ENCODE measurements around the gene EFHC1.

Gene EFHC1

DNA sequence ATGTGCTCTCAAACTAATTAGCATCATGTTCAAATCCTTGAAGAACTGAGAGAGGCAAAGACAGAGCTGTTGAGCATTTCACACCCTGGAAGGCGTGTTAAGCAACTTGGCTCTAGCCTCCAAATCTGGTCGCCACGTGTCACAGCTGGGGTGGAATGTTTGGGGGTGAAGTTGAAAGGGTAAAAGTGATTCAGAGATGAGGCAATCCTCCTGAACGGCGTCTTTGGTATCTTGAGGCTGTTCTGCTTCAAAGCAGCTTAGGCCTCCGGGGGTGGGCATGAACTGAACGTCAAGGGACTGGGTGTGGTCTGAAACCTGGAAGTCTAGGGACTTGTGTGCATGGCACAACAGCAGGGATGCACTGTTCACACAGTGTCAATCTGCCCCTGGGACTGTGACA lies 94.4 kb downstream of the EFHC1 start:
- TF ChIP-seq TCF4 (CRISPR knock-in tag; IDR thresholded peaks at IDR 0.05; ENCODE audit: borderline replicate concordance) (no peak), ESRRG (CRISPR knock-in tag; IDR thresholded peaks at IDR 0.05) (no peak), ZNF8 (CRISPR knock-in tag; IDR thresholded peaks at IDR 0.05) (no peak)
- TF ChIP-seq, protein P1, sequence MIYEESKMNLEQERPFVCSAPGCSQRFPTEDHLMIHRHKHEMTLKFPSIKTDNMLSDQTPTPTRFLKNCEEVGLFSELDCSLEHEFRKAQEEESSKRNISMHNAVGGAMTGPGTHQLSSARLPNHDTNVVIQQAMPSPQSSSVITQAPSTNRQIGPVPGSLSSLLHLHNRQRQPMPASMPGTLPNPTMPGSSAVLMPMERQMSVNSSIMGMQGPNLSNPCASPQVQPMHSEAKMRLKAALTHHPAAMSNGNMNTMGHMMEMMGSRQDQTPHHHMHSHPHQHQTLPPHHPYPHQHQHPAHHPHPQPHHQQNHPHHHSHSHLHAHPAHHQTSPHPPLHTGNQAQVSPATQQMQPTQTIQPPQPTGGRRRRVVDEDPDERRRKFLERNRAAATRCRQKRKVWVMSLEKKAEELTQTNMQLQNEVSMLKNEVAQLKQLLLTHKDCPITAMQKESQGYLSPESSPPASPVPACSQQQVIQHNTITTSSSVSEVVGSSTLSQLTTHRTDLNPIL (CRISPR knock-in tag; IDR thresholded peaks at IDR 0.05; ENCODE audit: low read depth): no peak
- ATAC-seq: no peak

DNA sequence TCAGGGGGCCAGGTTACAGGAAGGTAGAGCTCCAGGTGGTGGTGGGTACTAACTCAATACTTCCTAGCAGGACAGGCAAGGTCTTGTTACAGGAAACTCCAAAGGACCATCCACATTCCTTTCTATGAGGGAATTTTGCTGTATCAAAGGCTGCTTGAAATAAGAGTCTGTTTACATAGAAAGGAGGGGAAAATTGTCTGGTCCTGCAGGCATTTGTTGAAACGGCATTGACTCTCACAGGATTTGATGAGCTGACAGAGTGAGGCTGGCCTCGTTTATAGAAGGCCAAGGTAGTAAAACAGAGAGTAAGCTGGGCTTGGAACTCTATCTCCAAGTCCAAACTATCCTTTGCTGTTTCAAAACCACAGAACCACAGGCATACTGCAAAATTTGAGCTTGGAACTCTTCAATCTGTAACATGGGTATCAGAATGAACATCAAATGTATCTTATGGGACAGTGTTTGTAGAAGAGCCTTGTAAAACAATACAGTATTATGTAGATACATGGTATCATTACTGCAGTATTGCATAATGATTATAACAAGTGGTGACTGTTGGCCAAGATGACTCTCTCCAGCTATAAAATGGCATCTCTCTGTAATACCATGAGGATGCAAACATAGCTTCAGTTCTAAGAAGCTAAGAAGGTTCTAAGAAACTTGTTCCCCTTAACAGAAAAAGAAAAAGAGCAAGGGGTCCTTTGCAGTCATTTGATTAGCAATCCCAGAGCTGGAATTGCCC lies 95.2 kb downstream of the EFHC1 start:
- ATAC-seq: no peak
- TF ChIP-seq ZFP30 (CRISPR knock-in tag; IDR thresholded peaks at IDR 0.05) (no peak), ZFP3 (CRISPR knock-in tag; IDR thresholded peaks at IDR 0.05) (no peak), TCF4 (CRISPR knock-in tag; IDR thresholded peaks at IDR 0.05; ENCODE audit: borderline replicate concordance) (no peak), PPARA (CRISPR knock-in tag; IDR thresholded peaks at IDR 0.05; ENCODE audit: borderline replicate concordance) (no peak), ZNF565 (CRISPR knock-in tag; conservative IDR thresholded peaks at IDR 0.05; ENCODE audit: low read depth) (no peak), RARB (CRISPR knock-in tag; IDR thresholded peaks at IDR 0.05) (no peak), ISL1 (CRISPR knock-in tag; IDR thresholded peaks at IDR 0.05) (no peak), OSR1 (CRISPR knock-in tag; IDR thresholded peaks at IDR 0.05) (no peak), ZNF70 (CRISPR knock-in tag; IDR thresholded peaks at IDR 0.05) (no peak), ARNTL (CRISPR knock-in tag; IDR thresholded peaks at IDR 0.05; ENCODE audit: borderline replicate concordance, low read depth) (no peak), GLIS3 (CRISPR knock-in tag; IDR thresholded peaks at IDR 0.05) (no peak)
- TF ChIP-seq, protein P2, sequence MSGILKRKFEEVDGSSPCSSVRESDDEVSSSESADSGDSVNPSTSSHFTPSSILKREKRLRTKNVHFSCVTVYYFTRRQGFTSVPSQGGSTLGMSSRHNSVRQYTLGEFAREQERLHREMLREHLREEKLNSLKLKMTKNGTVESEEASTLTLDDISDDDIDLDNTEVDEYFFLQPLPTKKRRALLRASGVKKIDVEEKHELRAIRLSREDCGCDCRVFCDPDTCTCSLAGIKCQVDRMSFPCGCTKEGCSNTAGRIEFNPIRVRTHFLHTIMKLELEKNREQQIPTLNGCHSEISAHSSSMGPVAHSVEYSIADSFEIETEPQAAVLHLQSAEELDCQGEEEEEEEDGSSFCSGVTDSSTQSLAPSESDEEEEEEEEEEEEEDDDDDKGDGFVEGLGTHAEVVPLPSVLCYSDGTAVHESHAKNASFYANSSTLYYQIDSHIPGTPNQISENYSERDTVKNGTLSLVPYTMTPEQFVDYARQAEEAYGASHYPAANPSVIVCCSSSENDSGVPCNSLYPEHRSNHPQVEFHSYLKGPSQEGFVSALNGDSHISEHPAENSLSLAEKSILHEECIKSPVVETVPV (CRISPR knock-in tag; IDR thresholded peaks at IDR 0.05): no peak
- TF ChIP-seq, protein P1 (CRISPR knock-in tag; IDR thresholded peaks at IDR 0.05; ENCODE audit: low read depth): no peak
- TF ChIP-seq, protein P3, sequence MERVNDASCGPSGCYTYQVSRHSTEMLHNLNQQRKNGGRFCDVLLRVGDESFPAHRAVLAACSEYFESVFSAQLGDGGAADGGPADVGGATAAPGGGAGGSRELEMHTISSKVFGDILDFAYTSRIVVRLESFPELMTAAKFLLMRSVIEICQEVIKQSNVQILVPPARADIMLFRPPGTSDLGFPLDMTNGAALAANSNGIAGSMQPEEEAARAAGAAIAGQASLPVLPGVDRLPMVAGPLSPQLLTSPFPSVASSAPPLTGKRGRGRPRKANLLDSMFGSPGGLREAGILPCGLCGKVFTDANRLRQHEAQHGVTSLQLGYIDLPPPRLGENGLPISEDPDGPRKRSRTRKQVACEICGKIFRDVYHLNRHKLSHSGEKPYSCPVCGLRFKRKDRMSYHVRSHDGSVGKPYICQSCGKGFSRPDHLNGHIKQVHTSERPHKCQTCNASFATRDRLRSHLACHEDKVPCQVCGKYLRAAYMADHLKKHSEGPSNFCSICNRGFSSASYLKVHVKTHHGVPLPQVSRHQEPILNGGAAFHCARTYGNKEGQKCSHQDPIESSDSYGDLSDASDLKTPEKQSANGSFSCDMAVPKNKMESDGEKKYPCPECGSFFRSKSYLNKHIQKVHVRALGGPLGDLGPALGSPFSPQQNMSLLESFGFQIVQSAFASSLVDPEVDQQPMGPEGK (CRISPR knock-in tag; IDR thresholded peaks at IDR 0.05; ENCODE audit: borderline replicate concordance): no peak

DNA sequence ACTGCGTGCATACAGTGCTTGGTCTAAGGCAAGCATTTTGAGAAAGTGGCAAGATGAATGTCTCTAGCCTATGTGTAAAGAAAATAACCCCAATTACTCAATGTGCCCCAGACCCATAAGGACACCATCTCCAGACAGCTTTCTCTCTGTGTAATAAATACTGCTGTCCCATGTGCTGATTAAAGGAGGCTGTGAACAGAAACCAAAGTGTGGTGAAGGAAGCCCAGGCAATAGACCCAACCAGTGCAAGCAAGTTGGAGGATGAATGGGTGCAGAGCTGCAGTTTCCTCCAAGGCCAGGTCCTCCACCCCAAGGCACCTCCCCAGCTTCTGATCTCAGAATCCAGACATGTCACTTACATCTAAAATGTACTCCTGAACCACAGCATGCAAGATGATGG lies 96.1 kb downstream of the EFHC1 start:
- no peak for ATAC-seq
- TF ChIP-seq ARNTL (CRISPR knock-in tag; IDR thresholded peaks at IDR 0.05; ENCODE audit: borderline replicate concordance, low read depth): no peak
- no peak for TF ChIP-seq TOX (CRISPR knock-in tag; IDR thresholded peaks at IDR 0.05; ENCODE audit: borderline replicate concordance)
- TF ChIP-seq PPARA (CRISPR knock-in tag; IDR thresholded peaks at IDR 0.05; ENCODE audit: borderline replicate concordance): no peak
- no peak for TF ChIP-seq RARB (CRISPR knock-in tag; IDR thresholded peaks at IDR 0.05)
- no peak for TF ChIP-seq CSDC2 (CRISPR knock-in tag; IDR thresholded peaks at IDR 0.05)
- no peak for TF ChIP-seq OSR1 (CRISPR knock-in tag; IDR thresholded peaks at IDR 0.05)
- TF ChIP-seq TCF4 (CRISPR knock-in tag; IDR thresholded peaks at IDR 0.05; ENCODE audit: borderline replicate concordance): no peak
- TF ChIP-seq ZNF70 (CRISPR knock-in tag; IDR thresholded peaks at IDR 0.05): no peak
- no peak for TF ChIP-seq ESRRG (CRISPR knock-in tag; IDR thresholded peaks at IDR 0.05)
- no peak for TF ChIP-seq SNAI2 (CRISPR knock-in tag; IDR thresholded peaks at IDR 0.05)
- no peak for TF ChIP-seq BACH2 (CRISPR knock-in tag; IDR thresholded peaks at IDR 0.05; ENCODE audit: borderline replicate concordance)
- TF ChIP-seq, protein P4, sequence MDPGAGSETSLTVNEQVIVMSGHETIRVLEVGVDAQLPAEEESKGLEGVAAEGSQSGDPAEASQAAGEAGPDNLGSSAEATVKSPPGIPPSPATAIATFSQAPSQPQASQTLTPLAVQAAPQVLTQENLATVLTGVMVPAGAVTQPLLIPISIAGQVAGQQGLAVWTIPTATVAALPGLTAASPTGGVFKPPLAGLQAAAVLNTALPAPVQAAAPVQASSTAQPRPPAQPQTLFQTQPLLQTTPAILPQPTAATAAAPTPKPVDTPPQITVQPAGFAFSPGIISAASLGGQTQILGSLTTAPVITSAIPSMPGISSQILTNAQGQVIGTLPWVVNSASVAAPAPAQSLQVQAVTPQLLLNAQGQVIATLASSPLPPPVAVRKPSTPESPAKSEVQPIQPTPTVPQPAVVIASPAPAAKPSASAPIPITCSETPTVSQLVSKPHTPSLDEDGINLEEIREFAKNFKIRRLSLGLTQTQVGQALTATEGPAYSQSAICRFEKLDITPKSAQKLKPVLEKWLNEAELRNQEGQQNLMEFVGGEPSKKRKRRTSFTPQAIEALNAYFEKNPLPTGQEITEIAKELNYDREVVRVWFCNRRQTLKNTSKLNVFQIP (CRISPR knock-in tag; IDR thresholded peaks at IDR 0.05; ENCODE audit: borderline replicate concordance, low read depth): no peak
